T-helper 1 cell treated with Interleukin-12 subunit alpha and Interleukin-12 subunit beta and Interleukin-4 antibody, amounts not matched to agents 30 μg/mL and 1 μg/mL, for 36 hours (primary cell): ENCODE results near the gene HMGCLL1.

Source experiments
- H3K27ac Mint-ChIP-seq: one replicate; pipeline ENCODE4 v1.8.0; 2021; ENCODE audit warnings: mild to moderate bottlenecking, mixed read lengths
- H3K27me3 Mint-ChIP-seq: one replicate; pipeline ENCODE4 v1.8.0; 2021; ENCODE audit warnings: low read depth, mixed read lengths
- H3K36me3 Mint-ChIP-seq: one replicate; pipeline ENCODE4 v1.8.0; 2021; ENCODE audit warnings: low read depth, mixed read lengths
- H3K4me1 Mint-ChIP-seq: one replicate; pipeline ENCODE4 v1.8.0; 2021; ENCODE audit warnings: low read depth, mixed read lengths
- H3K4me3 Mint-ChIP-seq: one replicate; pipeline ENCODE4 v1.8.0; 2021; ENCODE audit warnings: mild to moderate bottlenecking, moderate library complexity, mixed read lengths
- H3K9me3 Mint-ChIP-seq: one replicate; pipeline ENCODE4 v1.8.0; 2021; ENCODE audit warnings: mixed read lengths

The HMGCLL1 gene

DNA sequence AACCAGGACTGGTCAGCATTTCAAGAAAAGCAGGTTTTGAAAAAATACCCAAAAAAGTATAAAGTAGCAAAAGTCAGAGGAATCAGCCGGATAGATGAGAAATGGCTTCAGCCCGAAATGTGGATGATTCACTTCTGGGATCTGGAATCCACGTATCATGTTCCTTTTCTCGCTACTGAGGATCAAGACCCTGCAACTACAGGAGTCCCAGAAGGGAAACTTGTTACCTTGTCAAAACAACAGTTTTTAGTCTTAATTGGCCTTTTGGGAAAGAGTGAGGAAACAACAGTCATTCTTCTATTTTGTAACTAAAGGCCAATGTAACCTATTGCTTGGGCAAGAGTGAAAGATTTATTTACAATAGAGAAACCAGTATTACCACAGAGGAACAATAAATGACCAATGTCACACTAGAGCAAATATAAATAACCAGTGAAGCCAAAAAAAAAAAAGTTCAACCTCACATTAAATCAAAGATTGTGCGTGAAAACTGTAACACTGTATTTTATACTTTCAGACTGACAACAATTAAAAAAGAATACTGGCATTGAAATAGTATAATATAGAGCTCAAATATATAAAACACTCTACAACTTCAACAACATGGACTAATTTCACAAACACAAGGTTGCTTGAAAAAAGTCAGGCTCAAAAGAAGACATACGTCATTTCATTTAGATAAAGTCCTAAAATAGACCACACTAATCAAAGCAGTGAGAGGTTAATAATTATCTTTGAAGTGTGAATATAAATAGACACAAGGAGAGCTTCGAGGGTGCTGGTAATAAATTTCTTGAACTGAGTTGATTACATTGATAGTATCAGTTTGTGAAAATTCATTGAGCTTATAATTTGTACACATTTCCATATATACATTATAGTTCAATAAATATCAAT lies 135.5 kb downstream of the HMGCLL1 start:
- Mint-ChIP-seq H3K36me3 (no peaks in the 10 kb centered on the region), H3K4me3 (no peak overlapping the region), H3K9me3 (no peaks in the 10 kb centered on the region), H3K27ac (no peak overlapping the region), H3K27me3 (no peaks in the 10 kb centered on the region), H3K4me1 (no peaks in the 10 kb centered on the region)

DNA sequence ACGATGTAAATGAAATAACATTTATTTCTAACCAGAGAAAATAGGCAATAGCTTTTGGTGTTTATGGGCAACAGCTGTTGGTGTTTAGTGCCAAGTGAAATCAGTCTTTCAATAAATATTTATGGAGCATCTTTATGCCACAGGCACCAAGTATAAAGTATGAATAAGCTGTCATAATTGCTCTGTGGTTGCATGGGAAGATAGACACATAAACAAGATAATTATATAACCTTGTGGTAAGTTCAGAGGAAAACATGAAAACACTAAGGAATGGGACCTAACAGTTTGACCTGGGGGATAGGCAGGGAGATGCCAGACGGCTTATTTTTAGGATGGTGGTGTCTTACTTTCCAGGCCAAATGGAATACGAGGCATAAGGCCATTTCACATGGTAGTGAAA lies 140.8 kb downstream of the HMGCLL1 start:
- no peaks in the 10 kb centered on the region for H3K9me3 Mint-ChIP-seq
- no peaks in the 10 kb centered on the region for H3K4me1 Mint-ChIP-seq
- no peaks in the 10 kb centered on the region for H3K36me3 Mint-ChIP-seq
- H3K4me3 Mint-ChIP-seq = no peak overlapping the region
- H3K27ac Mint-ChIP-seq = no peak overlapping the region
- H3K27me3 Mint-ChIP-seq = no peaks in the 10 kb centered on the region

DNA sequence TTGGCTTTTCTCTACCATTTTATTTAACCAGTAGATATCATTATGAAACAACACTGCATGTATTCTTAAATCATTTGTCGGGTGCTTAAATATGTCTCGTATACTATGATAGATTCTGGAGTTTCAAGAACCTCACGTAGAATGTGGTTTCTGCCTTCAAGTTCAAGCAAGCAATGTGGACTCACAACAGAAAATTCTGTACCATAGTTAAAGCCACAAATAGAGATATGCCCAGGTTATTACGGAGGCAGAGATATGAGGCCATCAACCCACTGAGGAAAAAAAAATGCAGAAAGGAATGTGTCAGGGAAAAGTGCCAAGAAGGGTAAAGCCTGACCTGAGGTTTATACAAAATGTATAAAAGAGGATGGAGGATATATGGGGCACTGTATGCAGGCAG lies 141.9 kb downstream of the HMGCLL1 start:
- H3K4me1 Mint-ChIP-seq = no peaks in the 10 kb centered on the region
- H3K9me3 Mint-ChIP-seq = no peaks in the 10 kb centered on the region
- H3K27ac Mint-ChIP-seq = no peak overlapping the region
- no peaks in the 10 kb centered on the region for H3K36me3 Mint-ChIP-seq
- H3K27me3 Mint-ChIP-seq = no peaks in the 10 kb centered on the region
- H3K4me3 Mint-ChIP-seq = no peak overlapping the region

DNA sequence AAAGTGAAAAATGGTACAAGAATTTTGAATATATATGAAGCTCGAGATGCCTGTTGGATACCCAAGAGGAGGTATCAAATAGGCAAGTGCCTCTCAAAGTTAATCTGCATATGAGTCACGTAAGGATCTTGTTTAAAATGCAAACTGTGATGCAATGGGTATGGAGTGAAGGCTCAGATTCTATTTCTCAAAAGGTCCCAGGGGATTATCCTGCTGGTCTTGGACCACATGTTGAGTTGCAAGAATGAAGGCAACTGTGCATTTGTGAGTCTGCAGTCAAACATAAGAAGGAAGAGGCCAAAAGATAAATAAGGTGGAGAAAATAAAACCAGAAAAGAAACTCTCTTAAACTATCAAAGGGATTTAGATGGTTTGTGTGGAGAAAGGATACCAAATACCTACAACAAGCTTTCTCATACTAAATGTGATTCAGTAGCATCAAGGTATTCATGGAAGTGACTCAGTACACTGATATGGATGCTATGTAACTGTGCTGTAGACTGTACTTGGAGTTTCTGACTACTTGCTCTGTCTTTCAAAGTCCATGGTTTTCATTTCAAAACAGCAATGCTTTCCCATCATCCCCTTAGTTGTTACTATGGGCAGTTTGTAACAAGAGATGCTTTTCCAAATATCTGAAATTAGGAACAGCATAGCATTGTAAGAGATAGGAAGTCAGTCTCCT lies 145.4 kb downstream of the HMGCLL1 start:
- no peaks in the 10 kb centered on the region for H3K36me3 Mint-ChIP-seq
- no peak overlapping the region for H3K27ac Mint-ChIP-seq

DNA sequence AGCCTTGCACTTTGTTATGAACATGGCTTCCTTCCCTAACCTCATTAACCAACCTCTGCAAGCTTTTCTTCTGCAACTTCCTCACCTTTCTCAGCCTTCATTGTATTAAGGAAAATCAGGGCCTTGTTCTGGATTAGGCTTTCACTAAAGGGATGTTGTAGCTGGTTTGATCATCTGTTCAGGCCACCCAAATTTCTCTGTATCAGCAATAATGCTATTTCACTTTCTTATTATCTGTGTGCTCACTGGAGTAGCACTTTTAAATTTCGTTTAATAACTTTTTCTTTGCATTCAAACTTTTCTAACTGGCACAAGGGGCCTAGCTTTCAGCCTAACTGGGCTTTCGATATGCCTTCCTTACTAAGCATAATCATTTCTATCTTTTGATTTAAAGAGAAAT lies 155.1 kb downstream of the HMGCLL1 start:
- Mint-ChIP-seq H3K27me3 (no peaks in the 10 kb centered on the region), H3K36me3 (no peaks in the 10 kb centered on the region)

More for the DNA sequence above, 145.4 kb downstream of the HMGCLL1 start:
- Mint-ChIP-seq H3K9me3 (no peaks in the 10 kb centered on the region), H3K27me3 (no peaks in the 10 kb centered on the region), H3K4me1 (no peaks in the 10 kb centered on the region), H3K4me3 (no peak overlapping the region)

DNA sequence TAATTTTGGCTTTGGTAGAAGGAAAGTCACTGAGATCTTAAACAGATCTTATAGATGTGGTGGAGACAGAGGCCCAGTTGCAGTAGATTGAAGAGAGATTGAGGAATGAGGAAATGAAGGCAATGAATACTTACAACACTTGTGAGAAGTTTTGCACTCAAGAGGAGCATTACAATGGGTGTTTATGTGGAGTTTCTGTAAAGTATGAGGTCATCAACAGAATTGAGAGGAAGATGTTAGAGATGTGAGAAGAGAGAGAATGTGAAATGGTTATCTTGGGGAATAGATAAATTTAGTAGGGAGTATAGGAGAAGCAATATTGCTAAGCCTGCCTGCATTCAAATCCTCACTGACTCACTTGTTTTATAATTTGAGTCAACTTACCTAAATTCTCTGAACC lies 168.3 kb downstream of the HMGCLL1 start:
- H3K36me3 Mint-ChIP-seq = no peaks in the 10 kb centered on the region
- H3K27ac Mint-ChIP-seq = no peak overlapping the region
- no peak overlapping the region for H3K4me3 Mint-ChIP-seq
- no peaks in the 10 kb centered on the region for H3K27me3 Mint-ChIP-seq
- H3K4me1 Mint-ChIP-seq = no peaks in the 10 kb centered on the region
- peaks cover 23% of the 10 kb centered on the region for H3K9me3 Mint-ChIP-seq

More for the DNA sequence above, 155.1 kb downstream of the HMGCLL1 start:
- Mint-ChIP-seq H3K27ac (no peak overlapping the region), H3K4me1 (no peaks in the 10 kb centered on the region), H3K4me3 (no peak overlapping the region), H3K9me3 (no peaks in the 10 kb centered on the region)

DNA sequence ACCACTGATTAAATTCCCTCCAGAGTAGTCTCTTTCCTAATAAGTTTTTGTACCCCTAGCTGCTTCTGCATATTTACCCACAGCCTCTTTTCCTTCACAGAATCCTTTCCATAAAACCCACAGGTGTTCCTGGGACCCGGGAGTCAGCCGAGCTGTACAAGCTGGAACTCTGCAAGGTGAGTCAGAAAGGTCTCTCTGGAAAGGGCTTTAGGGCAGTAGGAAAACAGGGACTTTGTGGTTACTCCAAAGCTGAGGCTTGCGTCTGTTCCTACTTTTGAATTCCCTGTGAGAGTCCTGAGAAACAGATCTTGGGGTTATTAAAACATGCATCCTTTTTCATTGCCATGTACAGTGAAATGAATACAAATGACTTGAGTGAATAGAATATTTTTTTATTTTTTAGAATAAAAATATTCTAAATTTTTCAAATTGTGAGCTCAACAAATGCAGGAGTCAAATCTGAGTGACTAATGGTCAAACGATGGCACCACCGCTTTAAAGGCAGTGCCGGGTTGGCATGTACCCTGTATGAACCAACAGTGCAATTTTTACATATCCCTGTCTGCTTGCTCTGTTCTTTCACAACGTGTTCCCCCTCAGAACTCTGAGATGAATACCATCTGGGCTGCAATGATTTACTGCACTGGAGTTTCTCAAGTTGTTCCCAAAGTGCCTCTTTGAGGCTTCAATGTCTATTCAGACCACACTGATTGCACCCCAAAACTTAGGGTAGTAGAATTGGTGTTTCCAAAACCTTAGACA lies 173.3 kb downstream of the HMGCLL1 start:
- Mint-ChIP-seq H3K27me3 (no peaks in the 10 kb centered on the region), H3K9me3 (peaks cover 6% of the 10 kb centered on the region), H3K4me1 (no peaks in the 10 kb centered on the region), H3K27ac (no peak overlapping the region), H3K4me3 (no peak overlapping the region), H3K36me3 (no peaks in the 10 kb centered on the region)

DNA sequence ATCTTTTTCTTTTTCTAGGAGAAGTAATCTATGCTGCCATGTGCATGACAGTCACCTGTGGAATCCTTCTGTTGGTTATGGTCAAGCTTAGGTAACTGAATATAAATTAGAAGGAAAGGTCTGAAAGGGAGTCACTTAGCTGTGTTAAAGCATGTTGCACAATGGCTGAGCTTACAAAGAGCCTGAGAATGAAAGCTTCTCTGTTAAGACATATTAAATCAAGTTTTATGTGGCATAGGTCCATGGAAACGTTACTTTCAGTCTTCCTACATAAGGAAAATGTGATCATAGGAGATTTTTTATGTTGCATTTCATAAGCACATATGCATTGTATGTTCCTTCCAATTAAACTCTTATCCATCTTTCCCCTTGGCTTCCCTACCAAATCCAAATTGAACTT lies 179.6 kb downstream of the HMGCLL1 start:
- H3K9me3 Mint-ChIP-seq = no peaks in the 10 kb centered on the region
- no peaks in the 10 kb centered on the region for H3K4me1 Mint-ChIP-seq
- H3K4me3 Mint-ChIP-seq = no peak overlapping the region
- H3K36me3 Mint-ChIP-seq = no peaks in the 10 kb centered on the region
- no peaks in the 10 kb centered on the region for H3K27me3 Mint-ChIP-seq
- H3K27ac Mint-ChIP-seq = no peak overlapping the region

DNA sequence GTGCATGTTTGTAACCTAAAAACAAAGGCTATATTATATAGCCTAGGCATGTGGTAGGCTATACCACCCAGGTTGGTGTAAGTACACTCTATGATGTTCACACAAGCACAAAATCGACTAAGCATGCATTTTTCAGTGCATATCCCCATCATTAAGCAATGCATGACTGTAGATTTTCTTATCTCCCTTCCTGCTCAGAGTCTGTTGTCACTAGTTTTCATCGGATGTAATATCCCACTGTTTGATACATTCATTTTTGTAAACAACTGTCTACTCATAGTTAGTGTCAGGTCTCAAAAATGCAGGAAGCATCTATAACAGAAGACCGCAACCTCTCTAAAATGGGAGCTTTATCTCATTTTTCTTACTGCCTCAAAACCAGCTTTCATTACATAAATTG lies 181.0 kb downstream of the HMGCLL1 start:
- no peaks in the 10 kb centered on the region for H3K27me3 Mint-ChIP-seq
- H3K9me3 Mint-ChIP-seq = no peaks in the 10 kb centered on the region
- no peaks in the 10 kb centered on the region for H3K4me1 Mint-ChIP-seq
- no peaks in the 10 kb centered on the region for H3K36me3 Mint-ChIP-seq
- no peak overlapping the region for H3K27ac Mint-ChIP-seq
- no peak overlapping the region for H3K4me3 Mint-ChIP-seq

DNA sequence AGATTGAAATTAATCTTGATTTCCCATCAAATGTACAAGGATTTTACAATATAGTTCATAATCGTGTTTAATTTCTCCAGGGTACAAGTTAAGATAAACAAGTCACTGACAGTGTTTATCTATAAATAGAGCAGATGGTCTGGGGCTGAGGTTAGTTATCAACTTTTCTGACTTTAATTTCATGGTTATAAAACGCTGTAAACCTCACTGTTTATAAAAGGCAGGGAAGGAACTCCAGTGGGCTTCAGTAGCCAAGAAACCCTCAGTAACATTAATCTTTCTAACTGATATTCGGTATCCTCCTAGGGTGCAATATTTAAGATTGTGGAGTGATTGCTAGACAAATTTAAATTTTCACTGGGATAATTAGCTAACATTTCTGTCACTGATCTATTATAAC lies 183.1 kb downstream of the HMGCLL1 start:
- Mint-ChIP-seq H3K27me3 (no peaks in the 10 kb centered on the region), H3K4me3 (no peak overlapping the region), H3K9me3 (no peaks in the 10 kb centered on the region), H3K36me3 (no peaks in the 10 kb centered on the region), H3K27ac (no peak overlapping the region), H3K4me1 (no peaks in the 10 kb centered on the region)

DNA sequence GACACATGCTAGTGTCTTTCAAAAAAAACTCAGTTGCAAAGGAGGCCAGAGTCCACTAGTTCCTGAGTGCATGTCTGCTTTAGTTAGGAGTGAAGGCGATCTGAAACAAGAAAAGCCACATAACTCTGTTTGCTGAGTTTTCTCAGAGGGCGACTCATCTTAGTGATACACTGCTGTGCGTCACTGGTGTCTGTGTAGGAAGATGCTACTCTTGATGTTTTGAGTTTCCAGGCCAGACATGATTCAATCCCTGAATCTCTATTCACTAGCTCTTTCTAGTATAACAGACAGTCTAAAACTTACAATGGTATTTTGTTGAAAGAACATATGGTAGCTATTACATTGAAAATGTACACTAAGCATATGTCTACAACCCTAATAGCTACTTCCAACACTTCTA lies 190.8 kb downstream of the HMGCLL1 start:
- Mint-ChIP-seq H3K27ac (no peak overlapping the region), H3K36me3 (no peaks in the 10 kb centered on the region), H3K27me3 (no peaks in the 10 kb centered on the region), H3K4me3 (no peak overlapping the region), H3K4me1 (no peaks in the 10 kb centered on the region), H3K9me3 (no peaks in the 10 kb centered on the region)
